CD4-positive, alpha-beta T cell treated with Interferon gamma for 1 hour (primary cell): ENCODE results near the gene FUBP1.
"Not testable (repeated sequence)": the region's sequence is repeated elsewhere in the genome, so short reads cannot be mapped to it uniquely, and the experiment has no call there.

Source experiments
- DNase-seq: peaks from one replicate; pipeline ENCODE4 v3.0.0-alpha.2; 2020

Gene FUBP1

GRCh38 chr1:77942400-77943140 is 36.3 kb downstream of the FUBP1 start:
- no peak for DNase-seq

- DNase-seq, result no peak
These were observed 37.8 kb downstream of the FUBP1 start for GRCh38 chr1:77940921-77941570.

GRCh38 chr1:77938651-77939050 is 40.2 kb downstream of the FUBP1 start:
- no peak for DNase-seq

GRCh38 chr1:77929806-77930205 is 49.1 kb downstream of the FUBP1 start:
- DNase-seq, result no peak

- DNase-seq, result no peak
These were observed 51.5 kb downstream of the FUBP1 start for GRCh38 chr1:77927414-77927813.

GRCh38 chr1:77926561-77927357 is 52.1 kb downstream of the FUBP1 start:
- no peak for DNase-seq

GRCh38 chr1:77925956-77926355 is 52.9 kb downstream of the FUBP1 start:
- no peak for DNase-seq

- DNase-seq, result no peak
These were observed 53.4 kb downstream of the FUBP1 start for GRCh38 chr1:77925518-77925917.

GRCh38 chr1:77918918-77919317 is 60.0 kb downstream of the FUBP1 start:
- not testable (repeated sequence) for DNase-seq

- no peak for DNase-seq
These were observed 68.8 kb downstream of the FUBP1 start for GRCh38 chr1:77910116-77910515.

- DNase-seq, result no peak
These were observed 72.2 kb downstream of the FUBP1 start for GRCh38 chr1:77906624-77907023.

GRCh38 chr1:77906019-77906545 is 72.8 kb downstream of the FUBP1 start:
- no peak for DNase-seq

GRCh38 chr1:77905603-77906002 is 73.3 kb downstream of the FUBP1 start:
- DNase-seq, result no peak

- DNase-seq, result no peak
These were observed 78.1 kb downstream of the FUBP1 start for GRCh38 chr1:77900687-77901293.

GRCh38 chr1:77899647-77900320 is 79.1 kb downstream of the FUBP1 start:
- DNase-seq, result no peak
